GM21447 (cell line): ENCODE data around the gene CNTLN.
"Not testable (repeated sequence)": the region's sequence is repeated elsewhere in the genome, so short reads cannot be mapped to it uniquely, and the experiment has no call there.

Experiments
- ATAC-seq: cut with Tn5 transposase; IDR thresholded peaks from one replicate; pipeline ENCODE4 v1.9.1; 2021; ENCODE audit not compliant: unreplicated experiment

CNTLN gene

GRCh38 chr9:17397166-17397728, 262.4 kb downstream of the CNTLN start:
- ATAC-seq, result not testable (repeated sequence)

GRCh38 chr9:17398350-17398749, 263.5 kb downstream of the CNTLN start:
- ATAC-seq, result no peak

- no peak for ATAC-seq
These were observed 267.0 kb downstream of the CNTLN start for GRCh38 chr9:17401858-17402257.

- no peak for ATAC-seq
These were observed 267.5 kb downstream of the CNTLN start for GRCh38 chr9:17402309-17402708.

- ATAC-seq, result no peak
These were observed 268.7 kb downstream of the CNTLN start for GRCh38 chr9:17403539-17403938.

GRCh38 chr9:17414986-17415385, 280.1 kb downstream of the CNTLN start:
- ATAC-seq, result no peak

- no peak for ATAC-seq
These were observed 288.3 kb downstream of the CNTLN start for GRCh38 chr9:17422994-17423680.

- no peak for ATAC-seq
These were observed 288.8 kb downstream of the CNTLN start for GRCh38 chr9:17423681-17424011.

- no peak for ATAC-seq
These were observed 290.5 kb downstream of the CNTLN start for GRCh38 chr9:17425384-17425783.

- no peak for ATAC-seq
These were observed 298.7 kb downstream of the CNTLN start for GRCh38 chr9:17433526-17433925.

GRCh38 chr9:17436854-17437253, 302.0 kb downstream of the CNTLN start:
- no peak for ATAC-seq

GRCh38 chr9:17437813-17438212, 303.0 kb downstream of the CNTLN start:
- ATAC-seq, result no peak

- ATAC-seq, result not testable (repeated sequence)
These were observed 310.3 kb downstream of the CNTLN start for GRCh38 chr9:17445126-17445525.

GRCh38 chr9:17453751-17454150, 318.9 kb downstream of the CNTLN start:
- no peak for ATAC-seq

GRCh38 chr9:17462869-17463464, 328.1 kb downstream of the CNTLN start:
- no peak for ATAC-seq

GRCh38 chr9:17470036-17470813, 335.4 kb downstream of the CNTLN start:
- ATAC-seq, result no peak

- ATAC-seq, result no peak
These were observed 337.3 kb downstream of the CNTLN start for GRCh38 chr9:17472126-17472525.

GRCh38 chr9:17476401-17476800, 341.6 kb downstream of the CNTLN start:
- ATAC-seq, result no peak

- no peak for ATAC-seq
These were observed 343.0 kb downstream of the CNTLN start for GRCh38 chr9:17477816-17478215.

- ATAC-seq, result no peak
These were observed 346.1 kb downstream of the CNTLN start for GRCh38 chr9:17480966-17481365.

- no peak for ATAC-seq
These were observed 346.7 kb downstream of the CNTLN start for GRCh38 chr9:17481565-17481964.

GRCh38 chr9:17484906-17485305, 350.1 kb downstream of the CNTLN start:
- ATAC-seq, result no peak
